Subcutaneous abdominal adipose tissue (tissue), 5 donors: Measurements from ENCODE around the gene GABBR2.

Experiments used
- H3K27ac ChIP-seq: one replicate; pipeline ENCODE4 v1.7.0; 2013; ENCODE audit warnings: low read depth, mild to moderate bottlenecking, inconsistent platforms, low read length, moderate library complexity
- H3K27me3 ChIP-seq, 5 donors: one replicate each; pipeline ENCODE4 v1.7.0; 2013; ENCODE audit warnings: low read length in 5 of 5, inconsistent platforms in 1 of 5; ENCODE audit not compliant: control insufficient read depth in 5 of 5, insufficient read depth in 4 of 5
- H3K36me3 ChIP-seq, 5 donors: one replicate each; pipeline ENCODE4 v1.7.0; 2013; ENCODE audit warnings: low read length in 5 of 5; ENCODE audit not compliant: control insufficient read depth in 5 of 5, insufficient read depth in 5 of 5
- H3K4me1 ChIP-seq, 5 donors: one replicate each; pipeline ENCODE4 v1.7.0; 2013; ENCODE audit warnings: low read length in 5 of 5, mild to moderate bottlenecking in 3 of 5, moderate library complexity in 1 of 5; ENCODE audit not compliant: control insufficient read depth in 5 of 5, insufficient read depth in 5 of 5
- H3K4me3 ChIP-seq, 5 donors: one replicate each; pipeline ENCODE4 v1.7.0; 2013; ENCODE audit warnings: low read length in 5 of 5, low read depth in 1 of 5
- H3K9ac ChIP-seq, 5 donors: one replicate each; pipeline ENCODE4 v1.7.0; 2013; ENCODE audit warnings: low read length in 5 of 5, mild to moderate bottlenecking in 4 of 5, moderate library complexity in 3 of 5
- H3K9me3 ChIP-seq, 5 donors: one replicate each; pipeline ENCODE4 v1.7.0; 2013; ENCODE audit warnings: low read length in 5 of 5; ENCODE audit not compliant: control insufficient read depth in 5 of 5
- donor health status: healthy.
- donor health status: healthy.
- donor health status: healthy.
- donor health status: healthy.
- donor health status: healthy.

The GABBR2 gene

GRCh38 chr9:98707166-98708102 lies 1.3 kb downstream of the GABBR2 start:
- no peak overlapping the region for H3K4me3 ChIP-seq
- no peaks in the 10 kb centered on the region for H3K36me3 ChIP-seq
- no peaks in the 10 kb centered on the region for H3K9me3 ChIP-seq
- H3K4me1 ChIP-seq = peaks cover 0 to 22% (median 16%) of the 10 kb centered on the region in 5 donors
- H3K27me3 ChIP-seq = peaks cover 38 to 62% (median 48%) of the 10 kb centered on the region in 5 donors
- no peak overlapping the region for H3K27ac ChIP-seq
- no peak overlapping the region for H3K9ac ChIP-seq

GRCh38 chr9:98706651-98707165 lies 2.0 kb downstream of the GABBR2 start:
- Histone ChIP-seq H3K27me3 (peaks cover 38 to 56% (median 46%) of the 10 kb centered on the region in 5 donors), H3K9me3 (no peaks in the 10 kb centered on the region), H3K27ac (no peak overlapping the region), H3K4me3 (no peak overlapping the region), H3K4me1 (peaks cover 0 to 22% (median 16%) of the 10 kb centered on the region in 5 donors), H3K9ac (no peak overlapping the region), H3K36me3 (no peaks in the 10 kb centered on the region)

- Histone ChIP-seq H3K27ac (no peak overlapping the region), H3K9me3 (peaks cover 5 to 10% (median 6%) of the 10 kb centered on the region in 5 donors)
Measured at GRCh38 chr9:98702835-98703380, 5.8 kb downstream of the GABBR2 start.

GRCh38 chr9:98702340-98702739 lies 6.4 kb downstream of the GABBR2 start:
- peaks cover 0 to 8% (median 6%) of the 10 kb centered on the region in 5 donors for H3K4me1 ChIP-seq
- no peaks in the 10 kb centered on the region for H3K36me3 ChIP-seq
- no peak overlapping the region for H3K27ac ChIP-seq
- no peak overlapping the region for H3K4me3 ChIP-seq
- peaks cover 5 to 10% (median 6%) of the 10 kb centered on the region in 5 donors for H3K9me3 ChIP-seq
- H3K27me3 ChIP-seq = peaks cover 16 to 30% (median 20%) of the 10 kb centered on the region in 5 donors
- no peak overlapping the region for H3K9ac ChIP-seq

More at GRCh38 chr9:98702835-98703380, 5.8 kb downstream of the GABBR2 start:
- no peak overlapping the region for H3K4me3 ChIP-seq
- peaks cover 0 to 12% (median 11%) of the 10 kb centered on the region in 5 donors for H3K4me1 ChIP-seq
- peaks cover 22 to 35% (median 26%) of the 10 kb centered on the region in 5 donors for H3K27me3 ChIP-seq
- no peaks in the 10 kb centered on the region for H3K36me3 ChIP-seq
- H3K9ac ChIP-seq = no peak overlapping the region

GRCh38 chr9:98701576-98701975 lies 7.2 kb downstream of the GABBR2 start:
- Histone ChIP-seq H3K27me3 (peaks cover 8 to 24% (median 13%) of the 10 kb centered on the region in 5 donors), H3K4me1 (peaks cover 0 to under 1% (median 0%) of the 10 kb centered on the region in 5 donors), H3K9ac (no peak overlapping the region), H3K27ac (no peak overlapping the region), H3K36me3 (no peaks in the 10 kb centered on the region), H3K9me3 (peaks cover 5 to 10% (median 6%) of the 10 kb centered on the region in 5 donors), H3K4me3 (no peak overlapping the region)

GRCh38 chr9:98700801-98701200 lies 7.9 kb downstream of the GABBR2 start:
- no peak overlapping the region for H3K9ac ChIP-seq
- no peaks in the 10 kb centered on the region for H3K36me3 ChIP-seq
- H3K4me3 ChIP-seq = no peak overlapping the region
- H3K27me3 ChIP-seq = peaks cover 5 to 21% (median 8%) of the 10 kb centered on the region in 5 donors
- H3K27ac ChIP-seq = no peak overlapping the region
- no peaks in the 10 kb centered on the region for H3K4me1 ChIP-seq
- peaks cover 5 to 10% (median 6%) of the 10 kb centered on the region in 5 donors for H3K9me3 ChIP-seq

GRCh38 chr9:98698856-98699255 lies 9.9 kb downstream of the GABBR2 start:
- Histone ChIP-seq H3K9me3 (peaks cover 5 to 10% (median 6%) of the 10 kb centered on the region in 5 donors), H3K27me3 (peaks cover under 1 to 8% (median 5%) of the 10 kb centered on the region in 5 donors), H3K36me3 (no peaks in the 10 kb centered on the region), H3K27ac (no peak overlapping the region), H3K4me3 (no peak overlapping the region), H3K9ac (no peak overlapping the region), H3K4me1 (no peaks in the 10 kb centered on the region)

GRCh38 chr9:98694943-98695342 lies 13.8 kb downstream of the GABBR2 start:
- peaks cover 0 to 5% (median 0%) of the 10 kb centered on the region in 5 donors for H3K27me3 ChIP-seq
- H3K36me3 ChIP-seq = no peaks in the 10 kb centered on the region
- no peak overlapping the region for H3K27ac ChIP-seq
- no peak overlapping the region for H3K9ac ChIP-seq
- H3K4me3 ChIP-seq = no peak overlapping the region
- H3K9me3 ChIP-seq = no peaks in the 10 kb centered on the region
- H3K4me1 ChIP-seq = no peaks in the 10 kb centered on the region

- H3K9ac ChIP-seq = no peak overlapping the region
- no peaks in the 10 kb centered on the region for H3K4me1 ChIP-seq
- peaks cover 0 to 3% (median 0%) of the 10 kb centered on the region in 5 donors for H3K27me3 ChIP-seq
- no peak overlapping the region for H3K27ac ChIP-seq
- H3K36me3 ChIP-seq = no peaks in the 10 kb centered on the region
- no peak overlapping the region for H3K4me3 ChIP-seq
- H3K9me3 ChIP-seq = no peaks in the 10 kb centered on the region
Measured at GRCh38 chr9:98692392-98692791, 16.3 kb downstream of the GABBR2 start.

- Histone ChIP-seq H3K9ac (no peak overlapping the region), H3K4me3 (no peak overlapping the region), H3K27me3 (peaks cover 0 to 3% (median 0%) of the 10 kb centered on the region in 5 donors), H3K36me3 (no peaks in the 10 kb centered on the region), H3K4me1 (no peaks in the 10 kb centered on the region), H3K27ac (no peak overlapping the region), H3K9me3 (no peaks in the 10 kb centered on the region)
Measured at GRCh38 chr9:98691890-98692289, 16.8 kb downstream of the GABBR2 start.
